Measurements from ENCODE around the gene MYCBPAP.

The MYCBPAP gene

GRCh38 chr17:50507871-50508572, at the start of gene MYCBPAP:
Gene MYCBPAP, plus strand, starts transcription at chr17:50508439. Its CDS starts 236 bp downstream, at chr17:50508675.
- DNase-seq: peak; percentile 91

GRCh38 chr17:50458701-50459676, 49.2 kb upstream of the MYCBPAP start:
- no peak for DNase-seq

DNA sequence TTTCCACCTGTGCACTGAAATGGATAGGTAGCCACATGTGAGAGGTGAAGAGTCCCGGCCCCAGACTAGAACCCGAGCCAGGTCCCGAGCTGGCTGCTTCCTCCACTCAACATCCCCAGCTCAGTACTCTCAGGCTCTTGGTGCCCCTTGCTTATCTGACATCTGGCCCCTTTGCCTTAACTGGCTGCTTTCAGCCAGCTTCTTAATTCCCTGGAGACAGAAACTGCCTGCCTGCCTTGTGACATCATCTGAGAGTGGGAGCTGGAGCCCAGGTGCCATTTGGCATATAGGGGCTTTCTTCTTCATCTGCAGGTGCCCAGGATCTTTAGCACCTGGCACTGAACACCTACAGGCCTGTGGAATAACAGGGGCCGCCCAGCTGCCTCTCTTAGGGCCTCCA, 48.5 kb upstream of the MYCBPAP start:
- no peak for DNase-seq

- DNase-seq: no peak
Observed at GRCh38 chr17:50460831-50461526, 47.3 kb upstream of the MYCBPAP start.

DNA sequence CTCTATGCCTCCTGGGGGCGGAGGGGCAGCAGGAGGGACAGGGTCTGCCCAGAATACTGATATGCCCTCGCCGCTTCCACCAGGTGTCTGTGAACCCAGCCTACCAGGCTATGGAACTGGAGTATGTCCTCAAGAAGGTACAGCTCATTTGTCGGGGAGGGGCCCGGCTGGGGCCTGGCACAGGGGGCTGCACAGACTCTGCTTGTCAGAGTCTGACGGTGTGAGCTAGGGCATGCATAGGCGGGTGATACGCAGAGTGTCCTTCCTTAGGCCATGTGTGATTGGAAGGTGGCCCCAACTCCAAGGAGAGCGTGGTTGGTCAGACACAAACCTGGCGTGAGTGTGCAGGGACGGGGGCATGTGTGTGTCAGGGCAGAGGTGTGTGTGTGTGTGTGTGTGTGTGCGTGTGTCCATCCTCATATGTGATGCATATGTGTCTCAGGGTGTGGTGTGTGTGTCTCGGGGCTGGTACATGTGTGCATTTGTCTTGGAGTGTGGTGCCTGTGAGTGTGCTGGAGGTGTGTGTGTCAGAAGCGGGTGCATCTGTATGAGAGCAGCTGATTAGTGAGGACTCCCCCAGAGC, 46.6 kb upstream of the MYCBPAP start:
- no peak for DNase-seq

- DNase-seq: no peak
Observed at GRCh38 chr17:50462446-50462845, 45.8 kb upstream of the MYCBPAP start.

- DNase-seq: no peak
Observed at GRCh38 chr17:50464121-50464520, 44.1 kb upstream of the MYCBPAP start.

DNA sequence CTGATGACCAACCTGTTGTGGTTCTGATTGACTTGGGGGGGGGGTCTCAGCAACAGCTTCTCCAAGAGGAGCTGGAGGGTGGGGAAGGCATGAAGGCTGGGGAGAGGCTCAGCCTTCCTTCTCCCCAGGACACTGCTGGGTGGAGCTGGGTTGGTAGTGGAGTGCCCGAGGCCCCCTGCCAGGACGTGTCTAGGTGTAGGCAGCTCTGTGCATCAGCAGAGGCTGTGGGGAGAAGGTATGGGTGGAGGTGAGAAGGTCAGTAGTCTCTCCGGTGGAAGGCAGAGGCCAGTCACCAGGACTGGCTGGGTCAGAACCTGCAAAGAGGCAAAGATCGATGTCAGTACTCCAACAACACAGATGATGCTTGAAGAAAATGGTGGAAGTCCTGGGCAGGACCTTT, 43.5 kb upstream of the MYCBPAP start:
- DNase-seq: no peak

DNA sequence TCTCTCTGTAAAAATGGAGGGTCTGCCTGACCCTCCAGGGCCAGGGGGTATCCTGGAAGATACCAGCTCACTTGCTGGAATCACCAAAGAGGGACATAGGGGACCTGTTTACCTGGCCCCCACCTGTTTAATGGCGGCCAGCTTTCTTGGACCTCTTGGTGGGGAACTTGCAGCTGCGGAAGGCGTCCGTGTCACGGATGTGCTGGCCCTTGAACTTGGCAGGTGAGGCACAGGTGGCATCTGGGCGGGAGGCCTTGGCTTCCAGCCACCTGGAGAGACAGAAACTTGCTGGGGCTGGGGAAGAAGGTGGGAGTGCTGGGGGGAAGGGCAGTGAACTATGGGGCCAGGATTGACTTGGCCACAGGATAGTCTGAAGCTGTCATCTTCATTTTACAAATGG, 43.1 kb upstream of the MYCBPAP start:
- DNase-seq: no peak

DNA sequence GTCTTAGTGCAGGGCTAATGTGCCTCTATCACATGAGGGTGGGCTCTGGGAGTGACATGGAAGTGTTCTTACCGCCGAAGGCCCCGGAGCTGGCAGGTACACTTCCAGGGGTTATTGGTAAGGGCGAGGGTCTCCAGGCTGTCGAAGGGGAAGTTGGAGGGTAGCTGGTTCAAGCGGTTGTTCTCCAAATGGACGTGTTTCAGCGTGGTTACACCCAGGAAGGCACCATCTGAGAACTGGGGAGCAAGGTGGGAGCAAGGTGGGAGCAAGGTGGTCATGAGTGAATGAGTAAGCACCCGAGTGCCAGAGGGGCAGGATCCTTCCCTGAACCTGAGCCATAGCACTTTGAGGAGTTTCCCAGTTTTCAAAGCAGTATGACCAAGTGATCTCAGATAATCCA, 42.6 kb upstream of the MYCBPAP start:
- DNase-seq: no peak

DNA sequence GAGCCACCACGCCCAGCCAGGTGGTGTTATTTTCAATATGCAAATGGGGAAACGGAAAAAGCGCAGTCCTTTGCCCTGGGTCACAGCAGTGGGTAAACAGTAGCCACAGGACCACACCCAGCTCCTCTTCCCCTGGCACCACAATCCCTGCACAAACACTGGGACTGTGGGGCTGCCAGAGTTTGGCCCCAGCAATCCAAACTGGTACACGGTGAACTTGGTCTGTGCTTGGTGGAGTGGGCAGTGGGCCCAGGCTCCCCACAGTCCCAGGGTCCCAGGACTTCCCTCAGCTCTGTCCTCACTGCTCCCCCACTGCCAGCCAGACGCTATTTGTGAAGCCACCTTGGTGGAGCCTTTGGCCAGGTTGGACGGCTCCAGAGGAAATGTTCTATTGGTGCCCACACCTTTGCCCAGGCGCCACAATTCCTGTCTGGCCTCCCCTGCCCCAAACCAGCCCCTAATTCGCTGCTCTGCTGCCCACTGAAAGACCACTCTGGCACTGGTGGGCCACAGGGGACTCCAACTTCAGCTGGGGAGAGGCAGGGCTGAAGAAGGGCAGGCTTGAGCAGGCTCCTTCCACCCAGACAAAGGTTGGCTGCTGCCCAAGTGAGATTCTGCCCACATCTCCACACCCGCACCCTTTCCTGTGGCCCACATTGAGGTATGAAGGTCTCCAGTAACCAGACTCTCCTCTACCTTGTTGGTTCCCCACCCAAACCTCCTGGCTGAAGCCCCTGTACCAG, 41.7 kb upstream of the MYCBPAP start:
- DNase-seq: peak; percentile 31

DNA sequence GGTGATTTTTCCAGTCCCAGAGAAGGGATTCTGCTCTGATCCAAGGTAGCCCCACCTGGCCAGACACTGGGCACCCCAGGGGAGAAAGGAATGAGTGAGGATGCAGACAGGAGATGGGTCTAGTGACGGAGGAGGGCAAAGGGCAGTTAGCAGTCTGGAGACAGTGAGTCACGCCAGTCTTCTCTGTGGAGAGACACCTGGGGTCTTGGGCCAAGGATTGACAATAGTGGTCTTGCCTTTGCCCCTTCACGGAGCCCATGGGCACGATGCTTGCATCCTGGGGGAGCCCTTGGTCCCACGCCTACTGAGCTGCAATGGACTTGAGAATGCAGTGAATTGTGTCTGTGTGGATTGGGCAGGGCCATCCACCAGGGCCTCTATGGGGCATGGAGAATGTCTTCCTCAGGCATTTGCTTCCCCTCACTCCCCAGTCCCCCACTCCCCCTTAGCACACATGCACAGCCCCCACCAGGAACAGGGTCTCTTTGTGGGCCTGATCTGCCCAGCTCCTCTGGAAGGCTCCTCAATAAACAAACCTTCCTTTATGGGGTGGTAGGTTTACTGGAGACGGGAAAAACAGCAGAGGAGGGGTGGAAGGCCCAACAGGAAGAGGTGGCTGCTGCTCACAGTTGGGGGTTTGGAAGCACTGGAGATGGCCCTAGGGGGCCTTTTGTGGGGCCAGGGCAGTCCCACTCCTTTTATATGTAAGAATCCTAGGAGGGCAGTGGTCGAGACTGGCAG, 41.0 kb upstream of the MYCBPAP start:
- DNase-seq: no peak

GRCh38 chr17:50467855-50468303, 40.4 kb upstream of the MYCBPAP start:
- DNase-seq: no peak

- DNase-seq: peak; percentile 52
Observed at GRCh38 chr17:50468304-50469207, 39.7 kb upstream of the MYCBPAP start, which contains the start of gene CHAD. Gene CHAD, minus strand, starts transcription at chr17:50468880. Its CDS starts 67 bp downstream, at chr17:50468813.

DNA sequence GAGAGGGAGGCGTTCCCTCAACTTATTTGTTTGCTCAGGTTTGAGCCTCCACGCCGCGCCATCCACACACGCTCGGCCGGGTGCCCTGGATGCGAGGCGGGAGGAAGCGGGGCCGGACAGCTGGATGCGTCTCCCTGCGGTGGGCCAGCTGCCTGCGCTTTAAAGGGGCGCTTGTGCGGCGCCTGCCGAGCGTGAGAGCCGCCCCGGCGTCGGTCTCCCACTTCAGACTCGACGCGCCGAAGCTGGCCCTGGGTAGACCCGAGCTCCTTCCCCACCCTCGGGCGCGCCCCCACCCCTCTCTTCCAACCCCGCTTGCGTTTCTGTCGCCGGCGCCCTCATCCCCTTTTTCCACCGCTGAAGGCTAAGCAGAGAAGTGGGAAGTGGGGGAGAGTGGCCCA, 39.0 kb upstream of the MYCBPAP start:
- DNase-seq: no peak

GRCh38 chr17:50469671-50470305, 38.5 kb upstream of the MYCBPAP start:
- DNase-seq: no peak

DNA sequence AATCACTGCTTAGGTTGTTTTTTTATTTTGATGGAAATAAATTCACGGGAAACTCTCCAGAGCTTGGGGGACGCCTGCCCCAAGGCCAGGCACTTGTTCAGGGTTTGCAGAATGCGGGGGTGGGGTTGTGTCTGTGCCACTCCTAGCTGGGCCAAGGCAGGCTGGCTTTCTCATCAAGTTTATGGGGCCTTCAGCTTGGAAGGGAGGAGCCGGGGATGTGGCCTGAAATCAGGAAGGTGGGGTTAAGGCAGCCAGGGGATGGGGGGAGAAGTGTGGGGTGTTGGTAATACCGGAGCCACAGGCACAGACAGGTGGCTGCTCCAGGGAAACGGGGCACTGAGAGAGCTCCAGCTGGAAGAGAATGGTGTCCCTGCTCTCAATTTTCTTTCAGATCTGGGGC, 37.8 kb upstream of the MYCBPAP start:
- no peak for DNase-seq

DNA sequence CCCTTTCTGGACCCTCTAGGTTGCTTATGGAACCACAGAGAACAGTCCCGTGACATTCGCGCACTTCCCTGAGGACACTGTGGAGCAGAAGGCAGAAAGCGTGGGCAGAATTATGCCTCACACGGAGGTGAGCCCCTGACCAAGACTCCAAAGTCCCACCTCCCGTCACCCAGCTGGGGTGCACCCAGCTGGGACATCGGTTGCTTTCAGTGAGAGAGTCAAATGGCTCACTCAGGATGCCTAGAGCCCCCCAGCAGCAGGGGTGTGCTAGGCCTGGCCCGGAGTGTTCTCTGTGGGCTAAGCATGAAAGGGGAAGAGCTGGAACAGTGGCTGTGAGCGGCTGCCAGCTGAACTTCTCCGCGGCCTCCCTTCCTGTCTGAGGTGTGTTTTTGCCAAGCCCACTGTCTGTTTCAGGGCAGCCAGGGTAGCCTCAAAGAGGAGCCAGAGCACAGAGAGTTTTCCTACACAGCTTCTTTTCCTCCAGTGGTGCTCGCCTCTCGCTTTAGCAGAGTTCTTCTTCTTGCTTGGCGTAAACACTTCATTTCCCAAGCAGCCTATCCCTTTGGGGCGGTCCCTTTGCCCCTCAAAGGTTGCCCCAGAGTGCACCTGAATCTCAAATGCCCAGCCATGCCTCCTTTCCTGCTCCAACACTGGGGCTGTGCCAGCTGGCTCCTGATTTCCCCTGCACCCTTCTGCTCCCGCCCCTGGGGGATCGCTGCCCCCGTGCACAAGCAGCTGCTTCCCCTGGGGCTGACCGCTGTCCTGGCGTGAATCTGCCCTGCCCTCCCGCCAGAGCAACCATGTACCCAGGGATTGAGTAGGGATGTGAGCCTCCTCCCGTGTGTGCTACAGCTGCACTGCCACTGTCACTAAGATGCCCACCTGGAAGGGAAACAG, 37.0 kb upstream of the MYCBPAP start:
- DNase-seq: peak; percentile 41

GRCh38 chr17:50472286-50472685, 36.0 kb upstream of the MYCBPAP start:
- no peak for DNase-seq
